ENCODE data around the gene PRPF31.

The PRPF31 gene

GRCh38 chr19:54142166-54142780, 26.7 kb downstream of the PRPF31 start:
- DNase-seq (ENCODE audit: low read depth), result no peak

- no peak for DNase-seq (ENCODE audit: low read depth)
Measured at GRCh38 chr19:54145541-54146158, 30.1 kb downstream of the PRPF31 start.

- no peak for DNase-seq (ENCODE audit: low read depth)
Measured at GRCh38 chr19:54147676-54148075, 32.1 kb downstream of the PRPF31 start.

- DNase-seq (ENCODE audit: low read depth), result no peak
Measured at GRCh38 chr19:54148158-54148557, 32.6 kb downstream of the PRPF31 start.

- DNase-seq (ENCODE audit: low read depth), result no peak
Measured at GRCh38 chr19:54149021-54149812, 33.7 kb downstream of the PRPF31 start.

- no peak for DNase-seq (ENCODE audit: low read depth)
Measured at GRCh38 chr19:54151362-54152035, 35.9 kb downstream of the PRPF31 start.

GRCh38 chr19:54152267-54152666, 36.7 kb downstream of the PRPF31 start:
- no peak for DNase-seq (ENCODE audit: low read depth)

GRCh38 chr19:54152878-54153524, 37.4 kb downstream of the PRPF31 start:
- no peak for DNase-seq (ENCODE audit: low read depth)

GRCh38 chr19:54153731-54154326, 38.3 kb downstream of the PRPF31 start:
- DNase-seq (ENCODE audit: low read depth), result no peak

GRCh38 chr19:54154603-54155345, 39.2 kb downstream of the PRPF31 start:
- no peak for DNase-seq (ENCODE audit: low read depth)

- no peak for DNase-seq (ENCODE audit: low read depth)
Measured at GRCh38 chr19:54155694-54156093, 40.1 kb downstream of the PRPF31 start.

- DNase-seq (ENCODE audit: low read depth), result no peak
Measured at GRCh38 chr19:54156490-54156889, 40.9 kb downstream of the PRPF31 start.

- no peak for DNase-seq (ENCODE audit: low read depth)
Measured at GRCh38 chr19:54156953-54157352, 41.4 kb downstream of the PRPF31 start.

GRCh38 chr19:54158812-54159351, 43.3 kb downstream of the PRPF31 start:
- no peak for DNase-seq (ENCODE audit: low read depth)

GRCh38 chr19:54159352-54160181, 44.0 kb downstream of the PRPF31 start, which contains the start of gene LENG1:
Gene LENG1, minus strand, starts transcription at chr19:54159721. Its CDS starts 26 bp downstream, at chr19:54159695.
- peak; percentile 99 for DNase-seq (ENCODE audit: low read depth)

GRCh38 chr19:54160182-54160811, 44.7 kb downstream of the PRPF31 start:
- DNase-seq (ENCODE audit: low read depth), result no peak

GRCh38 chr19:54160854-54161253, 45.3 kb downstream of the PRPF31 start:
- no peak for DNase-seq (ENCODE audit: low read depth)

GRCh38 chr19:54162241-54162805, 46.8 kb downstream of the PRPF31 start:
- peak; percentile 72 for DNase-seq (ENCODE audit: low read depth)

GRCh38 chr19:54162884-54163283, 47.3 kb downstream of the PRPF31 start:
- no peak for DNase-seq (ENCODE audit: low read depth)

All from activated gamma-delta T cell treated with anti-CD3 and anti-CD28 coated beads, Interleukin-2, amount 50 U/mL, for 16 hours (primary cell).